WERI-Rb-1 (cell line): ENCODE data around the gene GRIK2.

ENCODE experiments used
- DNase-seq: peaks from one replicate; pipeline ENCODE4 v3.0.0-alpha.2; 2020
- H3K27ac ChIP-seq: fragments of 250-450 bp; sonication (Bioruptor Pico); 2 replicates; pipeline ENCODE4 v1.5.1; 2020; ENCODE audit warnings: mild to moderate bottlenecking, moderate library complexity
- H3K27me3 ChIP-seq: fragments of 250-450 bp; sonication (Bioruptor Pico); 2 replicates; pipeline ENCODE4 v1.5.1; 2021; ENCODE audit warnings: mild to moderate bottlenecking, low read depth, moderate library complexity; ENCODE audit not compliant: insufficient read depth, severe bottlenecking
- H3K36me3 ChIP-seq: fragments of 250-450 bp; sonication (Bioruptor Pico); 2 replicates; pipeline ENCODE4 v1.5.1; 2020; ENCODE audit warnings: mild to moderate bottlenecking, moderate library complexity
- H3K4me3 ChIP-seq: 2 replicates; pipeline ENCODE4 v1.5.1; 2011; ENCODE audit warnings: low read depth, mild to moderate bottlenecking, control low read depth, low read length
- H3K9me3 ChIP-seq: fragments of 250-450 bp; sonication (Bioruptor Pico); 2 replicates; pipeline ENCODE4 v1.5.1; 2021; ENCODE audit warnings: mild to moderate bottlenecking, moderate library complexity; ENCODE audit not compliant: severe bottlenecking
- TF ChIP-seq, protein P1 (sequence below): IDR thresholded peaks from 2 replicates; pipeline ENCODE4 v1.5.1; 2011; ENCODE audit warnings: low read depth, mild to moderate bottlenecking, control low read depth, inconsistent platforms, low read length

GRIK2 gene

DNA sequence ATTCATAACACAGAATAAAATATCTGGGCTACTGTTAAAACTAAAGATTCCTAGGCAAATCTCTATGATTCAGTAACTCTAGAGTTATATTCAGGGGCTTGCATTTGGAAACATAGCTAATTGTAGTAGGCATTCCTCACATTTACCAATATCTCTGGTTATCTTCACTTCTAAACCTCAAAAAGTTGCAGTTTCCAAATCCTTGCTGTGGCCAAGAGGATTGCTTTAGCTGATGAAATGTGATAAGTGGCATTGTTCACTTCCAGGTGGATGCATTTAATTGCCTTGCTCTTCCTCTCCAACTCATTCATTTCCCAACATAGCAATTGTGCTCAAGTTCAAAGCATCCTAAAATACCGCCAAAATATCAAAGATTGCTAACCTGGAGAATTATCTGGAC lies 246.6 kb downstream of the GRIK2 start:
- H3K36me3 ChIP-seq: no peaks in the 10 kb centered on the region
- no peaks in the 10 kb centered on the region for H3K27me3 ChIP-seq
- TF ChIP-seq, protein P1, sequence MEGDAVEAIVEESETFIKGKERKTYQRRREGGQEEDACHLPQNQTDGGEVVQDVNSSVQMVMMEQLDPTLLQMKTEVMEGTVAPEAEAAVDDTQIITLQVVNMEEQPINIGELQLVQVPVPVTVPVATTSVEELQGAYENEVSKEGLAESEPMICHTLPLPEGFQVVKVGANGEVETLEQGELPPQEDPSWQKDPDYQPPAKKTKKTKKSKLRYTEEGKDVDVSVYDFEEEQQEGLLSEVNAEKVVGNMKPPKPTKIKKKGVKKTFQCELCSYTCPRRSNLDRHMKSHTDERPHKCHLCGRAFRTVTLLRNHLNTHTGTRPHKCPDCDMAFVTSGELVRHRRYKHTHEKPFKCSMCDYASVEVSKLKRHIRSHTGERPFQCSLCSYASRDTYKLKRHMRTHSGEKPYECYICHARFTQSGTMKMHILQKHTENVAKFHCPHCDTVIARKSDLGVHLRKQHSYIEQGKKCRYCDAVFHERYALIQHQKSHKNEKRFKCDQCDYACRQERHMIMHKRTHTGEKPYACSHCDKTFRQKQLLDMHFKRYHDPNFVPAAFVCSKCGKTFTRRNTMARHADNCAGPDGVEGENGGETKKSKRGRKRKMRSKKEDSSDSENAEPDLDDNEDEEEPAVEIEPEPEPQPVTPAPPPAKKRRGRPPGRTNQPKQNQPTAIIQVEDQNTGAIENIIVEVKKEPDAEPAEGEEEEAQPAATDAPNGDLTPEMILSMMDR: no peak
- H3K27ac ChIP-seq: no peak overlapping the region
- DNase-seq: no peak
- H3K4me3 ChIP-seq: no peak overlapping the region
- H3K9me3 ChIP-seq: no peaks in the 10 kb centered on the region

DNA sequence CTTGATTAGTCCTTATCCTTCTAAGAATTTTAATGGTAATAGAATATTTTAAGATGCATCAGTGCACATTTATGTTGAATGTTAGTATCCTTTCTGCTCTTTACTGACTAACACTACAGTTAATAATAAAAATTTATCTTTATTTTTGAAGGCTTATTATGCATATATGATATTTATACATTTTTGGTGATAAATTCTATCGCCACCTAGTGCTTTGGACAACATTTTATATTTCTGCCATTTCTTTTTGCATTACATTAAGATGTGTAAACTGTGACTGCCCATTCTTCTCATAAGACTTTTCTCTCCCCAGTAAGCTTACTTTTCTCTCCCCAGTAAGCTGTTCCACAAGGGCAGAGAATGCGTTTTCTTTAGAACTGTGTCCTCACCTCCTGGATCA lies 252.3 kb downstream of the GRIK2 start:
- H3K27me3 ChIP-seq: no peaks in the 10 kb centered on the region
- no peak for DNase-seq
- TF ChIP-seq, protein P1: no peak

DNA sequence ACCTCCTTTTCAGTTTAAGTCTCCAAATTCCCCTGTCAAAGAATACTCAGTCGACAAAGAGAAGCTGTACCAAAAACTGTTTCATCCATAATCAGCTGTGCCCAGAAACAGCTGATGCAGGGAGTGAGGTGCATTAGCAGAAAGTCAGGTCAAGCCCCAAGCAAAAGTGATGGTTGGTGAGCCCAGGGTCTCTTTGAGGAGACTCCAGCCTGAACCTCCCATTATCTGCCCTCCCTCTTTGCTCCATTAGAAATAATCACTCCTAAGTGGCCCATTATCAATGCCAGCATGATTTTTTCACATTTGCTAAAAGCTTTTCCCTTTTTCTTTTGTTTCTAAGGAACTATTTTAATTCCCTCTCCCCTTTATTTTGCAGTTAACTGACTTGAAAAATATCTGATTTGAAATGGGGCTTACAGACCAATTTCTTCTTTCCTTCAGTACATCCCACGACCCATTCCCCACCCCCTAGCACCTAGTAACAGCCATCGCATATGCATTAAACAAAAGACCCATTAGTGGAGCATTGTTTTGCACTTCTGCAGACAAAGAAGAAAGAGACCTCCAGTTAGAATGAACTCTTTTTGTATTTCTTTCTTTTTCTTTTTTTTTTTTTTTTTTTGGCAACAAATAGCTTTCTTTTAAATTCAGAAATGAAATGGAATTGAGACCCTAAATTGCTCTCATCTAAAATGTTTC lies 257.0 kb downstream of the GRIK2 start:
- TF ChIP-seq, protein P1: no peak
- no peaks in the 10 kb centered on the region for H3K9me3 ChIP-seq
- no peak overlapping the region for H3K27ac ChIP-seq
- H3K36me3 ChIP-seq: no peaks in the 10 kb centered on the region
- no peak for DNase-seq
- H3K4me3 ChIP-seq: no peak overlapping the region
- H3K27me3 ChIP-seq: no peaks in the 10 kb centered on the region

More for the DNA sequence above, 252.3 kb downstream of the GRIK2 start:
- H3K9me3 ChIP-seq: no peaks in the 10 kb centered on the region
- H3K27ac ChIP-seq: no peak overlapping the region
- no peak overlapping the region for H3K4me3 ChIP-seq
- H3K36me3 ChIP-seq: no peaks in the 10 kb centered on the region

DNA sequence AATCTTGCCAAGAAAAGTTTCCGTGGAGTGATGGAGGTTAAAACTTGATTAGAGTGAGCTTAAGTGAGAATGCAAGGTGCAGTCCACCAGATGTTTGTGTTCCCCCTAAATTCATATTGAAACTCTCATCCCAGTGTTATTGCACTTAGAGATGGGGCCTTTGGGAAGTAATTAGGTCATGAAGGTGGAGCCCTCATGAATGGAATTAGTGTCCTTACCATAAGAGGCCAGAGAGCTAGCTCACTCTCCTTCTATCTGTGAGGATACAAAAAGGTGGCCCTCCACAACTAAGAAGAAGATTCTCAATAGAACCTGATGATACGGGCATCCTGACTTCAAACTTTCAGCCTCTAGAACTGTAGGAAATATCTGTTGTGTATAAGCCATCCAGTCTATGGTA lies 258.6 kb downstream of the GRIK2 start:
- Histone ChIP-seq H3K4me3 (no peak overlapping the region), H3K27me3 (no peaks in the 10 kb centered on the region), H3K36me3 (no peaks in the 10 kb centered on the region), H3K27ac (no peak overlapping the region), H3K9me3 (no peaks in the 10 kb centered on the region)
- TF ChIP-seq, protein P1: no peak
- no peak for DNase-seq

DNA sequence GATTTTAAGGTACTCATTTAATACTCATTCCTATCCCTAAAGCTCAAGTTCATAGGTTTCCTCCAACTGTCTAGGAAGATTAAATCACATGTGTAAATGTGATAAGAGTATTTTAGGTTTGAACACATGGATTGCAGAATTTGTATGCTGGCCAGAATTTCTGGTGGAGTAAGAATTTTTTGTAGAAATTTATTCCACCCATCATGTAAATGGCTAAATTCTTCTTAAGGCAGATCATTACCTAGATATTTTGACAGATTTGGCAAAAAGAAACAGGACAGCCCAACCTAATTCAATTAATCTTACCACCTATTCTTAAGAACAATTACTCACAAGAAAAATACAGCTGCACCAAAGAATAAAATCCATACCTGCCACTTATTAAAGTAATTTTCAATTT lies 261.6 kb downstream of the GRIK2 start:
- Histone ChIP-seq H3K9me3 (no peaks in the 10 kb centered on the region), H3K27ac (no peak overlapping the region), H3K4me3 (no peak overlapping the region), H3K27me3 (no peaks in the 10 kb centered on the region), H3K36me3 (no peaks in the 10 kb centered on the region)
- TF ChIP-seq, protein P1: no peak
- no peak for DNase-seq
